Stimulated activated effector memory CD8-positive, alpha-beta T cell treated with anti-CD3 and anti-CD28 coated beads, Interleukin-12 subunit alpha, Interleukin-12 subunit beta, amount 100 ng/mL, for 72 hours (primary cell): ENCODE data around the gene RNF222.
A peak's percentile ranks its signal among the peaks of the same experiment; 100 is the strongest.
"Not testable (repeated sequence)": the region's sequence is repeated elsewhere in the genome, so short reads cannot be mapped to it uniquely, and the experiment has no call there.

Experiments used
- ATAC-seq: fragments of 150-1000 bp; cut with Tn5 transposase; 2 replicates; pipeline ENCODE4 v1.10.0; 2021
- DNase-seq, 2 donors: peaks; one replicate each; pipeline ENCODE4 v3.0.0; 2021 to 2022; ENCODE audit warnings: low spot score in 2 of 2
- H3K27ac Mint-ChIP-seq: one replicate; pipeline ENCODE4 v1.8.0; 2022; ENCODE audit warnings: mild to moderate bottlenecking, mixed read lengths
- H3K36me3 Mint-ChIP-seq: one replicate; pipeline ENCODE4 v1.8.0; 2022; ENCODE audit warnings: mild to moderate bottlenecking, mixed read lengths
- H3K4me1 Mint-ChIP-seq: one replicate; pipeline ENCODE4 v1.8.0; 2022; ENCODE audit warnings: mixed read lengths
- H3K4me3 Mint-ChIP-seq: one replicate; pipeline ENCODE4 v1.8.0; 2022; ENCODE audit warnings: mild to moderate bottlenecking, mixed read lengths
- H3K9me3 Mint-ChIP-seq: one replicate; pipeline ENCODE4 v1.8.0; 2022; ENCODE audit warnings: mixed read lengths

Gene RNF222

DNA sequence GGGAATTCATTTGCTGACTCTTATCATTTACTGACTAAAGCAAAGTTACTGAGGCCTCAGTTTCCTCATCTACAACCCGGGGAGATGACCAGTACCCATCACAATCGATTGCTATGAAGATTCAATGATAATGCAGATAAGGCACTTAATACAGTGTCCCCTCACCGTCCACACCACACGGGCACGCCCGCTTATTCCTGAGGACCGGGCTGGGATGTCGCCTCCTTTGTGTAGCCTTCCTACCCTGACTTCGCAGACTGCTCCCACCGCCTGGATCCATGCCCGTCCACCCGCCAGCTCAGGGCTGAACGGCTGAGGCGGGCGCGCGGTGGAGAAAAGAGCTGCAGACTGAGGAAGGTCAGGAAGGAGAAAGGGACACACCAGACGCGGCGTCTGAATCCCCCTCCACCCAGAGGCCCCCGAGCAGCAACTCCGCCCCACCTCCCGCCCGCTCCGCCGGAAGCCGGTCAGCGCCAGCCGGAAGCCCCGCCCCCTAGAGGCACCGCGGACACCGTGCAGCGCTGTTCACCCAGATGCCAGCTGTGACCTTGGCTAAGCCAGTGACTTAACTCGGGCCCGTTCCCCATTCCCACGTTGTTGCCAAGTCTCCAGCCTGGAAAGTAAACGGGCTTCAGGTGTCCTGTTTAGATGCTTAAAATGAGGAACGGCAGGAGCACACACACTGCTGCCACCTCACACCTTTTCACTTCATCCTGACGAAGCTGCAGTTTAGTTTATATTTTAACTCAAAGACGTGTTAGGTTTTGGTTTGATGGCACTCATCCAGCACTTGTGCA, 21.2 kb downstream of the RNF222 start, which contains the start of gene KRABD2:
TSS of gene KRABD2 (minus strand) at position 434 of the 797 bp plus-strand sequence.
- H3K4me3 Mint-ChIP-seq: peak within 1 kb of the TSS; percentile 75
- peaks cover 66% of the 10 kb centered on the region for H3K36me3 Mint-ChIP-seq
- ATAC-seq: peak; percentile 98
- peaks cover 54% of the 10 kb centered on the region for H3K4me1 Mint-ChIP-seq
- peak; percentile 87 to 94 for DNase-seq
- H3K9me3 Mint-ChIP-seq: no peaks in the 10 kb centered on the region
- peak within 1 kb of the TSS; percentile 51 for H3K27ac Mint-ChIP-seq

DNA sequence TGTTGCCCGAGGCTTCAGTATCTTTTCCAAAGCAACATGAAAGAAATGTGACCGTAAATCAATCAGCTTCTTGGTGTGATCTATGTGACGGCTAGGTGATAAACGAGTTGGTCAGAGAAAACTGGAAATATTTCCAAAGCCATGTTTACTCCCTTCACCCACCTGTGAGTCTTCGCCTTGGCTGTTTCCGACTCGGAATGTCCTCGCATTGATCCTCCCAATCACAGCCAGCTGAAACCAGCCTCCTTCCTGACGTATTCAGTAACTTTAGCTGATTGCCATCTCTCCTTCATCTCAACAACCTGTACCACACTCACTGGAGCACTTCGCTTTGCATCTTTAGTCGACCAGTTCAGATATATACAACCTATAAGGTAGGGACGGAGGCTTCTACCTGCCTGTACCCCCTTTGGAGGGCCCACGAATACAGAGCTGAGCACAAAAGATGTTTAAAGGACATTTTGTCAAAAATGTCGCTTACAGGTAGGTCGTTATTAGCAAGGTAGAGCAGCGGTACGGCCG, 21.8 kb downstream of the RNF222 start:
- no peak for ATAC-seq
- H3K27ac Mint-ChIP-seq: peak overlapping the region; percentile 51
- peaks cover 48% of the 10 kb centered on the region for H3K4me1 Mint-ChIP-seq
- no peaks in the 10 kb centered on the region for H3K9me3 Mint-ChIP-seq
- H3K4me3 Mint-ChIP-seq: peak overlapping the region; percentile 75
- no peak for DNase-seq
- H3K36me3 Mint-ChIP-seq: peaks cover 59% of the 10 kb centered on the region

DNA sequence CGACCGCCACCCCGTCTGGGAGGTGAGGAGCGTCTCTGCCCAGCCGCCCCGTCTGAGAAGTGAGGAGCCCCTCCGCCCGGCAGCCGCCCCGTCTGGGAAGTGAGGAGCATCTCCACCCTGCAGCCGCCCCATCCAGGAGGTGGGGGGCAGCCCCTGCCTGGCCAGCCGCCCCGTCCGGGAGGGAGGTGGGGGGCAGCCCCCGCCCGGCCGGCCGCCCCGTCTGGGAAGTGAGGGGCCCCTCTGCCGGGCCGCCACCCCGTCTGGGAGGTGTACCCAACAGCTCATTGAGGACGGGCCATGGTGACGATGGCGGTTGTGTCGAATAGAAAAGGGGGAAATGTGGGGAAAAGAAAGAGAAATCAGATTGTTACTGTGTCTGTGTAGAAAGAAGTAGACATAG, 23.8 kb downstream of the RNF222 start:
- not testable (repeated sequence) for DNase-seq, H3K4me3 Mint-ChIP-seq, H3K9me3 Mint-ChIP-seq, H3K27ac Mint-ChIP-seq, ATAC-seq
- H3K36me3 Mint-ChIP-seq: peaks cover 56% of the 10 kb centered on the region
- peaks cover 32% of the 10 kb centered on the region for H3K4me1 Mint-ChIP-seq

DNA sequence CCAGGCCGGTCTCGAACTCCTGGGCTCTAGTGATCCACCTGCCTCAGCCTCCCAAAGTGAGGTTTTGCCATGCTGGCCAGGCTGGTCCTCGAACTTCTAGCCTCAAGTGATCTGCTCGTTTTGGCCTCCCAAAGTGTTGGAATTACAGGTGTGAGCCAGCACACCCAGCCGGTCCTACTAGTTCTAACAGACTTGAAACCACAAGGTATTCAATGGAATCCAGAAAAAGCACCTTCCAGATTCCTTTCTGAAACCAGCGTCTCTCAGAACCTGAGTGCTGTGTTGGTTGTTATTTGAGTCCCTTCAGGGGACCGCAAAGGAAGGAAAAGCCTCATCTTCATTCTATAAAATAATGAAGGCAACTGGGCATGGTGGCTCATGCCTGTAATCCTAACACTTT, 25.2 kb downstream of the RNF222 start:
- no peak for DNase-seq
- H3K27ac Mint-ChIP-seq: no peak overlapping the region
- H3K4me1 Mint-ChIP-seq: peaks cover 18% of the 10 kb centered on the region
- peaks cover 41% of the 10 kb centered on the region for H3K36me3 Mint-ChIP-seq
- no peaks in the 10 kb centered on the region for H3K9me3 Mint-ChIP-seq
- ATAC-seq: no peak
- H3K4me3 Mint-ChIP-seq: no peak overlapping the region

DNA sequence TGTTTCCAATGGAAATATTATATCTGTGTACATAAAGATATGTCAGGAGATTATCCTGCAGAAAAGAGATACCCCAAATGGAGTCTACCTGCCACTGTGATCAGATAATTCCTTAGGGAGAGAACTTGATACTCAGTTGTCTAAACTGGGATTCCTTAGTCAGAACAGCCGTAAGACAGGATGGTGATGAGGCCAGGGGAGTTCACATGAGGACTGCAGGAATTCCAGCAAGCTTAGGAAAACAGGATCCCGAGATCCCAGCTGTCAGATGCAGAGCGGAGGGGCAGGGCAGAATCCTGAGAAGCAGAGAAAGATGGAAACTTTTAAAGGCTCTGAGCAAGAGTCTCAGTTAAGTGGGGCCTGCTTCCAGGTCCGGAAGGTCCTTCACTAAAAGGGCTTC, 25.8 kb downstream of the RNF222 start:
- peaks cover 15% of the 10 kb centered on the region for H3K4me1 Mint-ChIP-seq
- no peak overlapping the region for H3K27ac Mint-ChIP-seq
- ATAC-seq: no peak
- no peaks in the 10 kb centered on the region for H3K9me3 Mint-ChIP-seq
- DNase-seq: no peak
- H3K36me3 Mint-ChIP-seq: peaks cover 35% of the 10 kb centered on the region
- no peak overlapping the region for H3K4me3 Mint-ChIP-seq

- no peak for ATAC-seq
Measured at GRCh38 chr17:8369944-8370343, 27.7 kb downstream of the RNF222 start.

DNA sequence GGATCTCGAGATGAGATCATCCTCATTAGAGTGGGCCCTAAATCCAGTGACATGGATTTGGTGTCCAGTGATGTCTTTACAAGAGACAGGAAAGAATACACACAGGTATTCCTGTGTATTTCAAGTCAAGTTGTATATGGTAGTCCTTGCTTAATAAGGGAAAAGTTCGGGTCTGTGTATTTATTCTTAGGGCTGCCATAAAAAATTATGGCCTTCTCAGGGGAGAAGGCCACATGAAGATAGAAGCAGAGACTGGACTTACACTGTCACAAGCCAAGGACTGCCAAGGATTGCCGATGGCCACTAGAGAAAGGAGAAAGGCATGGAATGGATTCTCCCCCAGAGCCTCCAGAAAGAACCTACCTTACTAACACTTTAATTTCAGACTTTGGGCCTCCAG, 29.4 kb downstream of the RNF222 start:
- no peaks in the 10 kb centered on the region for H3K4me1 Mint-ChIP-seq

More at GRCh38 chr17:8369944-8370343, 27.7 kb downstream of the RNF222 start:
- H3K36me3 Mint-ChIP-seq: peaks cover 21% of the 10 kb centered on the region
- no peak overlapping the region for H3K27ac Mint-ChIP-seq
- H3K4me1 Mint-ChIP-seq: no peaks in the 10 kb centered on the region
- no peaks in the 10 kb centered on the region for H3K9me3 Mint-ChIP-seq
- H3K4me3 Mint-ChIP-seq: no peak overlapping the region
- no peak for DNase-seq

DNA sequence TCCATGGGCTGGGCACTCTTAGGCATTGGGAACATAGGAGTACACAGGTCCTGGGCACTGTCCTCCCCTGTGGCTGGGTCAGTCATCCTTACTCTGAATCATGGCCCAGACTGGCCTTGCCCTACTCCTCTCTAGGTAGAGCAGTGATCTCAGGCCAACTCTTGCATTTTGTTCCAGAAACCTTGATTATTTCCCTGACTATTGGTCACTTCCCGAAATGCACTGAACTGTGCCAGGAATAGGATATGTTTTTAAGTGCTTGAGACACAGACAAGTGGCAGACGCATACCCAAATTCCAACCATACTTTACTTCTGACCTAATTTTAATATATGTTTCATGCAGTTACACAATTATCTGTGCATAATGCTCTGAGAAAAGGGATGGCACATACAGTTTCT, 31.4 kb downstream of the RNF222 start:
- Mint-ChIP-seq H3K9me3 (no peaks in the 10 kb centered on the region), H3K4me3 (no peak overlapping the region), H3K36me3 (peaks cover 20% of the 10 kb centered on the region), H3K4me1 (no peaks in the 10 kb centered on the region), H3K27ac (peak overlapping the region; percentile 33)
- DNase-seq: no peak
- no peak for ATAC-seq

More for the DNA sequence above, 29.4 kb downstream of the RNF222 start:
- ATAC-seq: no peak
- H3K36me3 Mint-ChIP-seq: peaks cover 20% of the 10 kb centered on the region
- DNase-seq: no peak
- no peaks in the 10 kb centered on the region for H3K9me3 Mint-ChIP-seq
- no peak overlapping the region for H3K4me3 Mint-ChIP-seq
- no peak overlapping the region for H3K27ac Mint-ChIP-seq

GRCh38 chr17:8365143-8365542, 32.5 kb downstream of the RNF222 start:
- ATAC-seq: no peak
- no peak overlapping the region for H3K27ac Mint-ChIP-seq
- H3K4me1 Mint-ChIP-seq: no peaks in the 10 kb centered on the region
- no peak for DNase-seq
- H3K36me3 Mint-ChIP-seq: peaks cover 17% of the 10 kb centered on the region
- H3K9me3 Mint-ChIP-seq: no peaks in the 10 kb centered on the region
- H3K4me3 Mint-ChIP-seq: no peak overlapping the region

DNA sequence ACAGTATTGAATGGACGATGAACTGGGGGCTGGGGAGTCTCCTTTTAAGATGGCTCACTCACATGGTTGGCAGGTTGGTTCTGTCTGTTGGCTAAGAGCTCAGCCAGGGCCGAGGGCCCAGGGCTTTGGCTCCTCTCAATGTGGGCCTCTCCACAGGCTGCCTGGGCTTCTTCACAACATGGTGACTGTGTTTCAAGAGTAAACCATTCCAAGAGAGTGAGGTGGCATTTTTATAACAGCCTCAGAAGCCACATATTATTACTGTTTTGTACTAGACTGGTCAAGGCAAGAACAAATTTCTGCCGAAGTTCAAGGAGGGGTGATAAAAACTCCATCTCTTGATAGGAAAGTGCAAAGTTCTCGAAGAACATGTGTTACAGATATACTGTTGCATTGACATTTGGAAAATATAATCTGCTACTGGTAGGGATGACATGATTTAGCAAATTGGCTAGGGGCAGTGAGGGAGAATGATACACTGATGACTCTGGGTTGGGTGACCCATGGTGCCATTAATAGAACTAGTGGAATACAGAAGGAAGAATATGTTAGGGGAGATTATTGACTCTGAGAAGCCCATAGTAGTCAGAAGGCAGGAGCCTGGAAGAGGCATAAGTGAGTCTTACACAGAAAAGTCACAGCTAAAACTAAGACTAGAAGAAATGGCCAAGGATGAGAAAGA, 34.8 kb downstream of the RNF222 start:
- no peak overlapping the region for H3K27ac Mint-ChIP-seq
- ATAC-seq (no peak), DNase-seq (no peak)
- no peak overlapping the region for H3K4me3 Mint-ChIP-seq
- no peaks in the 10 kb centered on the region for H3K9me3 Mint-ChIP-seq
- peaks cover 4% of the 10 kb centered on the region for H3K36me3 Mint-ChIP-seq
- H3K4me1 Mint-ChIP-seq: peaks cover 7% of the 10 kb centered on the region

DNA sequence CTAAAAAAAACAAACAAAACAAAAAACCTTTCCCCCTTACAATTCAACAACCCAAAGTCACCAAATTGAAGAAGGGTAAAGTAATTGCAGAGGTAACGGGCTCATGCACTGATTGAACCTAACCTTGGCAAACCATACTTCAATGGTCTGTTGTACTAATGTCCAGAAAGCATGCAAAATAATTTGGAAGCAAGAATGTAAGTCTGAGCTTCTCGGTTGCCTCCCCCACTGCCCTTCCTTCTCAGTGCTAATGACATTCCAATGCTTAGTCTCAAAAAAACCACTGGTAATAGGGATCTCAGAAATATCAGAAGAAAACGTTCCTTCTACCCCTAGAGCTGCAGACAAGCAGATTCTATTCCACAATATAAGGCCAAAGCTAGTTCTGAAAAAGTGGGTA, 36.9 kb downstream of the RNF222 start:
- no peaks in the 10 kb centered on the region for H3K36me3 Mint-ChIP-seq
- ATAC-seq: no peak
- H3K27ac Mint-ChIP-seq: peak overlapping the region; percentile 39
- no peak overlapping the region for H3K4me3 Mint-ChIP-seq
- peaks cover 7% of the 10 kb centered on the region for H3K4me1 Mint-ChIP-seq
- no peaks in the 10 kb centered on the region for H3K9me3 Mint-ChIP-seq
- DNase-seq: no peak

GRCh38 chr17:8360260-8360659, 37.4 kb downstream of the RNF222 start:
- Mint-ChIP-seq H3K36me3 (no peaks in the 10 kb centered on the region), H3K4me1 (peaks cover 7% of the 10 kb centered on the region), H3K9me3 (no peaks in the 10 kb centered on the region), H3K27ac (no peak overlapping the region), H3K4me3 (no peak overlapping the region)
- ATAC-seq (no peak), DNase-seq (no peak)

DNA sequence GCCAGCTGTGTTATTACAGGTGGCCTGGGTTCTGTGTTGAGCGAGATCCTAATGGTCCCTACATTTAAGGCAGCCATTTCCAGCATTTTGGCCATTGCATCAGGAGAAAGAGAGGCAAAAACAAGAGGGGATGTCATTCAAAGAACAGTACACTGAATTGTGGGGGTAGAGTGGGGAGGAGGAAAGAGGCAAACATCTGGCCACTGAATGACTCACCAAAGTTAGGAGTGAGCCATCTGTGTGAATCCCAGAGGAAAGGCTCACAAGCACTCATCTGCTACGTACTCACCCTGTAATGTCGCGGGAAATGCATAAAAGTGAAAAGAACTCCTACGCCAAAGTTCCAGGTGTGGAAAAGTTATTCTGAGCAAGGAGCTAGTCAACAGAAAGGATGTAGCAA, 37.9 kb downstream of the RNF222 start:
- no peak overlapping the region for H3K4me3 Mint-ChIP-seq
- no peaks in the 10 kb centered on the region for H3K9me3 Mint-ChIP-seq
- H3K4me1 Mint-ChIP-seq: peaks cover 7% of the 10 kb centered on the region
- no peaks in the 10 kb centered on the region for H3K36me3 Mint-ChIP-seq
- ATAC-seq (no peak), DNase-seq (no peak)
- H3K27ac Mint-ChIP-seq: no peak overlapping the region

DNA sequence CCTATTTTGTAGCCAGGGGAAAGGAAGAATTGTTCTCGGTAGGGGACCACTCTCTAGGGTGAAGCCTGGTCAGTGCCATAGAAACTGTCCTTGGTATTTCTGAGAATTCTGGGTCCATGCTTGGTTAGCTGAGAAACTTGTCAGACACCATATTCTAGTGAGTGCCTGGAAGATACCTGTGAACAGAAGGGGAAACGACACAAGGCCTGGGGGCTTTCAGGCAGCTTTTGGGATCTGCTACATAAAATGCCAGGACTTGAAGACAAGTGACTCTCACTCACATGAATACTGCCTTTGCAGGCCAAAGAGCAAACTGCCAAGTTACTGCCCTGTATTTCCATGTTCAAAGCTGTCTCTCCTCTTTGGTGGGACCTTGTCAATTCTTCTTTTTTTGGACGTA, 39.7 kb downstream of the RNF222 start:
- H3K4me1 Mint-ChIP-seq: peaks cover 7% of the 10 kb centered on the region
- ATAC-seq: no peak
- H3K9me3 Mint-ChIP-seq: no peaks in the 10 kb centered on the region
- no peak overlapping the region for H3K27ac Mint-ChIP-seq
- no peaks in the 10 kb centered on the region for H3K36me3 Mint-ChIP-seq
- DNase-seq: no peak
- H3K4me3 Mint-ChIP-seq: no peak overlapping the region

DNA sequence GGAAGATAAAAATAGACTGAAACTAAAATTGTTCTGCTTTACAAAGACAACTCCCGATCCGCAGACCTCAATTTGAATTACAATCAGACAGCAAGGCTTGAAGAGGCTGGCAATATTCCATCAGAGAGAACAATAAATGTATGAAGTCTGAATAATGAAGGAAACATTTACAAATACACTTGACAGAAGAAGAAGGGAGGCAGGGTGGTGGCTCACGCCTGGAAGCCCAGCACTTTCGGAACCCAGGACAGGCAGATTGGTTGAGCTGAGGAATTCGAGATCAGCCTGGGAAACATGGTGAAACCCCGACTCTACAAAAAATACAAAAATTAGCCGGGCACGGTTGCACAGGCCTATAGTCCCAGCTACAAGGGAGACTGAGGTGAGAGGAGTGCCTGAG, 43.4 kb downstream of the RNF222 start:
- H3K36me3 Mint-ChIP-seq: no peaks in the 10 kb centered on the region
- DNase-seq (no peak), ATAC-seq (no peak)
- H3K9me3 Mint-ChIP-seq: no peaks in the 10 kb centered on the region
- no peak overlapping the region for H3K27ac Mint-ChIP-seq
- no peak overlapping the region for H3K4me3 Mint-ChIP-seq
- no peaks in the 10 kb centered on the region for H3K4me1 Mint-ChIP-seq

GRCh38 chr17:8353736-8354135, 43.9 kb downstream of the RNF222 start:
- no peak for ATAC-seq
- Mint-ChIP-seq H3K27ac (no peak overlapping the region), H3K4me3 (no peak overlapping the region), H3K36me3 (no peaks in the 10 kb centered on the region), H3K9me3 (no peaks in the 10 kb centered on the region), H3K4me1 (no peaks in the 10 kb centered on the region)
- no peak for DNase-seq
